ENCODE data around the gene NFRKB. TPM values are rescaled to one million over a fixed set of nuclear protein-coding genes. Genes with fewer than 3 reads are reported as not detected.

NFRKB gene
- total RNA-seq, 1 experiment from 2014 or later, result 48.2 TPM

GRCh38 chr11:129928923-129929692 is 33.7 kb upstream of the NFRKB start:
- Histone ChIP-seq H3K9me3 (ENCODE audit: low read length) (no peaks in the 10 kb centered on the region), H3K4me2 (ENCODE audit: low read length) (no peak overlapping the region), H3K4me1 (ENCODE audit: insufficient read depth, low read length) (peaks cover 28% of the 10 kb centered on the region), H3K79me2 (ENCODE audit: low read length) (no peaks in the 10 kb centered on the region), H4K20me1 (ENCODE audit: low read length) (no peaks in the 10 kb centered on the region), H2AFZ (ENCODE audit: low read length) (no peak overlapping the region), H3K36me3 (ENCODE audit: low read depth, low read length) (peaks cover 4% of the 10 kb centered on the region; the same call in 1 of the 2 replicates), H3K9ac (ENCODE audit: low read length) (no peak overlapping the region), H3K27me3 (ENCODE audit: low read length) (no peaks in the 10 kb centered on the region), H3K27ac (ENCODE audit: low read length) (no peak overlapping the region), H3K4me3 (ENCODE audit: low read length) (no peak overlapping the region), H3K9me2 (replicated peaks; ENCODE audit: low read length) (no peaks in the 10 kb centered on the region), H3F3A (ENCODE audit: low read length, unreplicated experiment) (peaks cover 6% of the 10 kb centered on the region)
- no TSS peak for BruUV-seq (replicated peaks)
- CTCF ChIA-PET, result no interaction called here
- intact Hi-C loops (cut with micrococcal nuclease), result no loop called here
- TF ChIP-seq EZH2 (IDR thresholded peaks at IDR 0.05; ENCODE audit: low read length, unreplicated experiment) (no peak), EZH2phosphoT487 (IDR thresholded peaks at IDR 0.05; ENCODE audit: borderline replicate concordance, low read length) (no peak)
- TF ChIP-seq, protein P1, sequence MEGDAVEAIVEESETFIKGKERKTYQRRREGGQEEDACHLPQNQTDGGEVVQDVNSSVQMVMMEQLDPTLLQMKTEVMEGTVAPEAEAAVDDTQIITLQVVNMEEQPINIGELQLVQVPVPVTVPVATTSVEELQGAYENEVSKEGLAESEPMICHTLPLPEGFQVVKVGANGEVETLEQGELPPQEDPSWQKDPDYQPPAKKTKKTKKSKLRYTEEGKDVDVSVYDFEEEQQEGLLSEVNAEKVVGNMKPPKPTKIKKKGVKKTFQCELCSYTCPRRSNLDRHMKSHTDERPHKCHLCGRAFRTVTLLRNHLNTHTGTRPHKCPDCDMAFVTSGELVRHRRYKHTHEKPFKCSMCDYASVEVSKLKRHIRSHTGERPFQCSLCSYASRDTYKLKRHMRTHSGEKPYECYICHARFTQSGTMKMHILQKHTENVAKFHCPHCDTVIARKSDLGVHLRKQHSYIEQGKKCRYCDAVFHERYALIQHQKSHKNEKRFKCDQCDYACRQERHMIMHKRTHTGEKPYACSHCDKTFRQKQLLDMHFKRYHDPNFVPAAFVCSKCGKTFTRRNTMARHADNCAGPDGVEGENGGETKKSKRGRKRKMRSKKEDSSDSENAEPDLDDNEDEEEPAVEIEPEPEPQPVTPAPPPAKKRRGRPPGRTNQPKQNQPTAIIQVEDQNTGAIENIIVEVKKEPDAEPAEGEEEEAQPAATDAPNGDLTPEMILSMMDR (conservative IDR thresholded peaks at IDR 0.05; ENCODE audit: low read depth, low read length), result no peak
- DNase-seq, result no peak
- ATAC-seq, result no peak
- POLR2A ChIA-PET (ENCODE audit: unreplicated experiment), result interaction anchor here (0.6 kb wide), 1 partner anchor 203 kb away, joined by 5 read pairs; no protein-coding TSS in a partner anchor

GRCh38 chr11:129922674-129923073 is 27.3 kb upstream of the NFRKB start:
- Histone ChIP-seq H3K36me3 (ENCODE audit: low read depth, low read length) (no peaks in the 10 kb centered on the region), H3K79me2 (ENCODE audit: low read length) (no peaks in the 10 kb centered on the region), H3K9me3 (ENCODE audit: low read length) (no peaks in the 10 kb centered on the region), H4K20me1 (ENCODE audit: low read length) (no peaks in the 10 kb centered on the region), H3K4me1 (ENCODE audit: insufficient read depth, low read length) (peaks cover 8% of the 10 kb centered on the region), H3K27me3 (ENCODE audit: low read length) (no peaks in the 10 kb centered on the region), H2AFZ (ENCODE audit: low read length) (peak overlapping the region; percentile 70; the same call in 1 of the 2 replicates), H3K9me2 (replicated peaks; ENCODE audit: low read length) (no peaks in the 10 kb centered on the region), H3K4me3 (ENCODE audit: low read length) (no peak overlapping the region), H3K4me2 (ENCODE audit: low read length) (no peak overlapping the region), H3K27ac (ENCODE audit: low read length) (no peak overlapping the region), H3K9ac (ENCODE audit: low read length) (no peak overlapping the region), H3F3A (ENCODE audit: low read length, unreplicated experiment) (no peaks in the 10 kb centered on the region)
- DNase-seq, result peak; percentile 30
- BruUV-seq (replicated peaks), result no TSS peak
- ChIA-PET POLR2A (ENCODE audit: unreplicated experiment) (no interaction called here), CTCF (interaction anchor here (0.7 to 3.4 kb wide), 5 partner anchors 164 to 1730 kb away, joined by 4 to 34 read pairs (median 6); no protein-coding TSS in a partner anchor)
- ATAC-seq, result no peak; the same call in 1 of the 2 replicates
- intact Hi-C loops (cut with micrococcal nuclease), result loop anchor here (1.0 to 5.0 kb wide), 4 partner anchors 80 to 224 kb away; partner anchors contain the start of gene PRDM10
- TF ChIP-seq, protein P1 (conservative IDR thresholded peaks at IDR 0.05; ENCODE audit: low read depth, low read length), result no peak
- TF ChIP-seq EZH2phosphoT487 (IDR thresholded peaks at IDR 0.05; ENCODE audit: borderline replicate concordance, low read length) (no peak), EZH2 (IDR thresholded peaks at IDR 0.05; ENCODE audit: low read length, unreplicated experiment) (no peak)

- Histone ChIP-seq H3K4me3 (ENCODE audit: low read length) (no peak overlapping the region), H3K9me2 (replicated peaks; ENCODE audit: low read length) (no peaks in the 10 kb centered on the region), H3K79me2 (ENCODE audit: low read length) (no peaks in the 10 kb centered on the region), H3K9ac (ENCODE audit: low read length) (no peak overlapping the region), H3K27ac (ENCODE audit: low read length) (no peak overlapping the region), H2AFZ (ENCODE audit: low read length) (no peak overlapping the region), H3F3A (ENCODE audit: low read length, unreplicated experiment) (no peaks in the 10 kb centered on the region), H3K4me2 (ENCODE audit: low read length) (no peak overlapping the region), H3K27me3 (ENCODE audit: low read length) (no peaks in the 10 kb centered on the region), H3K9me3 (ENCODE audit: low read length) (no peaks in the 10 kb centered on the region), H3K4me1 (ENCODE audit: insufficient read depth, low read length) (peaks cover 4% of the 10 kb centered on the region; the same call in 1 of the 2 replicates), H3K36me3 (ENCODE audit: low read depth, low read length) (no peaks in the 10 kb centered on the region; the same call in 1 of the 2 replicates), H4K20me1 (ENCODE audit: low read length) (no peaks in the 10 kb centered on the region)
- no peak for ATAC-seq
- DNase-seq, result no peak
- POLR2A ChIA-PET (ENCODE audit: unreplicated experiment), result no interaction called here
- BruUV-seq (replicated peaks), result no TSS peak
- CTCF ChIA-PET, result no interaction called here
- TF ChIP-seq EZH2 (IDR thresholded peaks at IDR 0.05; ENCODE audit: low read length, unreplicated experiment), result no peak
- TF ChIP-seq EZH2phosphoT487 (IDR thresholded peaks at IDR 0.05; ENCODE audit: borderline replicate concordance, low read length), result no peak
- TF ChIP-seq, protein P1 (conservative IDR thresholded peaks at IDR 0.05; ENCODE audit: low read depth, low read length), result no peak
- intact Hi-C loops (cut with micrococcal nuclease), result no loop called here
Measured at GRCh38 chr11:129918361-129918760, 23.0 kb upstream of the NFRKB start.

Measured in PC-3 (cell line).